H1 (cell line): ENCODE measurements around the gene PPP1R2. TPM values are rescaled to one million over a fixed set of nuclear protein-coding genes. Genes with fewer than 3 reads are reported as not detected.

Experiments used
- CTCF ChIA-PET: fragments of 300-600 bp; sonication (Branson Sonifier 250); formaldehyde crosslinking; loops from one replicate; lab custom pipeline; 2021; ENCODE audit not compliant: partially characterized antibody; lab: Charles Lee
- POLR2A ChIA-PET: fragments of 300-600 bp; sonication (Branson Sonifier 250); formaldehyde crosslinking; loops from one replicate; lab custom pipeline; 2021; ENCODE audit warnings: inconsistent platforms; ENCODE audit not compliant: partially characterized antibody; lab: Charles Lee
- DNase-seq, 2 experiments: peaks; one replicate each; pipeline versions ENCODE4 v3.0.0 to v3.0.0-alpha.2; 2010 to 2022; ENCODE audit warnings: low spot score in 2 of 2, low read depth in 1 of 2, mixed read lengths in 1 of 2
- FAIRE-seq: peaks from 2 replicates; lab custom pipeline; 2011; peaks lifted over from hg19 to GRCh38; lab: Jason Lieb, UNC
- H2AFZ ChIP-seq: 2 replicates; pipeline ENCODE4 v1.8.1; 2012; ENCODE audit warnings: low read length, inconsistent platforms
- H2AK5ac ChIP-seq: 2 replicates; pipeline ENCODE4 v1.6.1; 2013; ENCODE audit warnings: low read depth, low read length
- H2BK120ac ChIP-seq: replicated peaks from 2 replicates; pipeline ENCODE3; 2013; ENCODE audit warnings: low read depth, low read length, inconsistent platforms
- H2BK12ac ChIP-seq: 2 replicates; pipeline ENCODE4 v1.6.1; 2013; ENCODE audit warnings: low read depth, low read length
- H2BK15ac ChIP-seq: 2 replicates; pipeline ENCODE4 v1.6.1; 2013; ENCODE audit warnings: low read length
- H2BK20ac ChIP-seq: 2 replicates; pipeline ENCODE4 v1.6.1; 2013; ENCODE audit warnings: low read length
- H2BK5ac ChIP-seq: 2 replicates; pipeline ENCODE4 v1.6.1; 2013; ENCODE audit warnings: low read depth, low read length
- H3K14ac ChIP-seq: 2 replicates; pipeline ENCODE4 v1.6.1; 2013; ENCODE audit warnings: inconsistent platforms; ENCODE audit not compliant: insufficient read length
- H3K18ac ChIP-seq: 2 replicates; pipeline ENCODE4 v1.6.1; 2013; ENCODE audit warnings: low read length; ENCODE audit errors: extremely low read depth
- H3K23ac ChIP-seq: 2 replicates; pipeline ENCODE4 v1.6.1; 2013; ENCODE audit warnings: inconsistent platforms; ENCODE audit not compliant: insufficient read length
- H3K23me2 ChIP-seq: 2 replicates; pipeline ENCODE4 v1.6.1; 2013; ENCODE audit warnings: low read depth, low read length
- H3K27ac ChIP-seq: 2 replicates; pipeline ENCODE4 v1.6.1; 2011; ENCODE audit warnings: low read depth, low read length, inconsistent platforms
- H3K27me3 ChIP-seq, 4 experiments: replicated peaks in 1 of 4; 1 replicate in 1 of 4; 2 replicates in 3 of 4; pipeline versions ENCODE4 v1.6.1 to v1.8.1; 2011 to 2013; ENCODE audit warnings: low read length in 3 of 4, mild to moderate bottlenecking in 3 of 4, inconsistent platforms in 2 of 4, mixed read lengths in 2 of 4, moderate library complexity in 1 of 4; ENCODE audit not compliant: control insufficient read depth in 3 of 4, insufficient read depth in 3 of 4; ENCODE audit errors: extremely low read depth in 1 of 4
- H3K36me3 ChIP-seq, 4 experiments: 2 replicates each; pipeline versions ENCODE4 v1.6.1 to v1.8.1; 2011 to 2013; ENCODE audit warnings: mild to moderate bottlenecking in 4 of 4, low read length in 3 of 4, moderate library complexity in 2 of 4, control low read depth in 1 of 4, inconsistent platforms in 1 of 4; ENCODE audit not compliant: insufficient read depth in 4 of 4, control insufficient read depth in 2 of 4
- H3K4ac ChIP-seq: replicated peaks from 2 replicates; pipeline ENCODE3; 2013; ENCODE audit warnings: low read length, low read depth, mixed read lengths, inconsistent platforms; ENCODE audit not compliant: insufficient read length
- H3K4me1 ChIP-seq, 4 experiments: replicated peaks in 1 of 4; 1 replicate in 1 of 4; 2 replicates in 3 of 4; pipeline versions ENCODE4 v1.6.1 to v1.8.1; 2011 to 2013; ENCODE audit warnings: low read length in 3 of 4, inconsistent platforms in 2 of 4, mixed read lengths in 1 of 4; ENCODE audit not compliant: insufficient read depth in 4 of 4, control insufficient read depth in 3 of 4
- H3K4me2 ChIP-seq, 2 experiments: 2 replicates each; pipeline versions ENCODE4 v1.6.1 to v1.8.1; 2011 to 2013; ENCODE audit warnings: low read depth in 2 of 2, low read length in 2 of 2, control low read depth in 1 of 2, inconsistent platforms in 1 of 2, mild to moderate bottlenecking in 1 of 2; ENCODE audit not compliant: insufficient read depth in 1 of 2
- H3K4me3 ChIP-seq, 4 experiments: fragments of 200-600, 300-600 bp in 1 of 4; sonication (generic), shearing (Covaris generic), sonication (Bioruptor Twin) in 1 of 4; 2 replicates each; pipeline versions ENCODE4 v1.5.1 to v1.8.1; 2011 to 2016; ENCODE audit warnings: low read length in 4 of 4, low read depth in 3 of 4, control low read depth in 2 of 4, inconsistent platforms in 2 of 4, mild to moderate bottlenecking in 2 of 4, mixed read lengths in 1 of 4, moderate library complexity in 1 of 4; ENCODE audit not compliant: insufficient read depth in 2 of 4; ENCODE audit errors: extremely low read depth in 1 of 4
- H3K56ac ChIP-seq: replicated peaks from 2 replicates; pipeline ENCODE3; 2013; ENCODE audit warnings: low read depth, mild to moderate bottlenecking, mixed read lengths, low read length, inconsistent platforms; ENCODE audit not compliant: insufficient read length
- H3K79me1 ChIP-seq: 2 replicates; pipeline ENCODE4 v1.6.1; 2013; ENCODE audit warnings: low read depth, low read length, control low read depth
- H3K79me2 ChIP-seq, 2 experiments: 2 replicates each; pipeline versions ENCODE4 v1.6.1 to v1.8.1; 2012 to 2013; ENCODE audit warnings: low read length in 2 of 2, mild to moderate bottlenecking in 2 of 2, inconsistent platforms in 1 of 2; ENCODE audit not compliant: insufficient read depth in 2 of 2, control insufficient read depth in 1 of 2
- H3K9ac ChIP-seq, 4 experiments: replicated peaks in 1 of 4; 1 replicate in 1 of 4; 2 replicates in 3 of 4; pipeline versions ENCODE4 v1.6.1 to v1.8.1; 2011 to 2013; ENCODE audit warnings: low read depth in 3 of 4, low read length in 3 of 4, control low read depth in 2 of 4, mild to moderate bottlenecking in 2 of 4, moderate library complexity in 2 of 4, inconsistent platforms in 1 of 4; ENCODE audit errors: extremely low read depth in 1 of 4
- H3K9me3 ChIP-seq, 2 experiments: 2 replicates each; pipeline versions ENCODE4 v1.6.1 to v1.8.1; 2012 to 2013; ENCODE audit warnings: mild to moderate bottlenecking in 2 of 2, moderate library complexity in 2 of 2, control low read depth in 1 of 2, inconsistent platforms in 1 of 2, low read depth in 1 of 2, low read length in 1 of 2, mixed read lengths in 1 of 2; ENCODE audit not compliant: insufficient read depth in 2 of 2
- H4K20me1 ChIP-seq, 2 experiments: replicated peaks in 1 of 2; 2 replicates each; pipeline versions ENCODE3 to v1.8.1; 2011 to 2013; ENCODE audit warnings: inconsistent platforms in 2 of 2, low read length in 2 of 2, mild to moderate bottlenecking in 1 of 2; ENCODE audit not compliant: insufficient read depth in 2 of 2, control insufficient read depth in 1 of 2
- H4K5ac ChIP-seq: 2 replicates; pipeline ENCODE4 v1.6.1; 2013; ENCODE audit warnings: low read length, low read depth, mixed read lengths, inconsistent platforms; ENCODE audit not compliant: insufficient read length
- H4K8ac ChIP-seq: 2 replicates; pipeline ENCODE4 v1.8.0; 2013; ENCODE audit warnings: mild to moderate bottlenecking, moderate library complexity, low read length, inconsistent platforms; ENCODE audit not compliant: insufficient read depth; ENCODE audit errors: extremely low read depth
- H4K91ac ChIP-seq: replicated peaks from 2 replicates; pipeline ENCODE3; 2013; ENCODE audit warnings: low read length, mixed read lengths, inconsistent platforms; ENCODE audit not compliant: insufficient read length
- KDM4A ChIP-seq: IDR thresholded peaks from one replicate; pipeline ENCODE4 v1.7.1; 2012; ENCODE audit warnings: low read depth, mild to moderate bottlenecking, moderate library complexity, low read length, inconsistent platforms; ENCODE audit not compliant: severe bottlenecking
- PHF8 ChIP-seq: fragments of 200-600 bp; sonication (generic); conservative IDR thresholded peaks from 2 replicates; pipeline ENCODE4 v1.7.1; 2012; ENCODE audit warnings: low read depth, mild to moderate bottlenecking, inconsistent platforms, low read length, moderate library complexity
- WGBS, 2 experiments: shearing (Covaris generic) in 1 of 2; methylation state at CpG; one replicate each; pipeline versions ENCODE4 v1.1.6 to v1.1.7; 2013 to 2015; ENCODE audit warnings: low lambda C conversion rate in 2 of 2, mixed read lengths in 2 of 2, inconsistent platforms in 1 of 2, low coverage in 1 of 2, missing lambda C conversion rate in 1 of 2; ENCODE audit not compliant: insufficient replicate concordance in 2 of 2, insufficient coverage in 1 of 2, insufficient read length in 1 of 2; ENCODE audit errors: extremely low coverage in 1 of 2, missing lambda C conversion rate in 1 of 2; 5-methylcytosine and 5-hydroxymethylcytosine counted together
- long read RNA-seq, 2 experiments: library from RNA in 1 of 2; library from capped mRNA in 1 of 2; stranded (forward); transcript quantifications; one replicate each; pipeline ENCODE4 v2.0.0, GENCODE V29; 2021; ENCODE audit warnings: inconsistent platforms in 1 of 2
- polyA minus RNA-seq, 3 experiments: library from RNA; depleted of rRNA, polyadenylated mRNA; stranded (reverse); fragments of >200 nt; gene quantifications; 1 replicate in 2 of 3; 2 replicates in 1 of 3; pipeline ENCODE4 v1.2.3, GENCODE V29; 2011
- polyA plus RNA-seq, 7 experiments: library from polyadenylated mRNA; depleted of rRNA in 3 of 7; stranded (reverse) in 5 of 7; unstranded in 2 of 7; fragments of >200 nt in 5 of 7; fragments of 200-250 nt in 2 of 7; gene quantifications; 1 replicate in 5 of 7; 2 replicates in 1 of 7; 4 replicates in 1 of 7; pipeline versions ENCODE4 v1.2.1 to v1.2.3, GENCODE V29; 2011 to 2013; ENCODE audit warnings: missing spikeins in 2 of 7, mixed read lengths in 2 of 7
- total RNA-seq: library from RNA; stranded (reverse); fragmentation: NEBNext Ultra II Directional; extraction: Animal tissue kit (Norgen Biotek cat#: 25700); gene quantifications from 2 replicates; pipeline ENCODE4 v1.2.1, GENCODE V29; 2021

Gene PPP1R2
- total RNA-seq (26.5 and 27.4 TPM in 2 replicates), polyA plus RNA-seq (2011; rRNA removed) (14.0 and 20.5 TPM in 2 replicates), polyA minus RNA-seq (2011; rRNA and poly(A)+ RNA removed) (14.0 and 20.4 TPM in 2 replicates)
- 13.0 TPM for polyA plus RNA-seq (2011; cell fraction: cytosol; rRNA removed)
- 21.5 TPM for polyA plus RNA-seq (2011; cell fraction: nucleus; rRNA removed)
- 10.1 to 15.9 TPM (median 11.8 TPM) in 4 replicates for polyA plus RNA-seq (2012, experiment 1 of 2)
- polyA plus RNA-seq (2012, experiment 2 of 2), result 2.5 TPM
- 16.2 TPM for polyA plus RNA-seq (2013, experiment 1 of 2)
- polyA plus RNA-seq (2013, experiment 2 of 2), result 14.9 TPM
- polyA minus RNA-seq (2011; cell fraction: cytosol; rRNA and poly(A)+ RNA removed), result 19.8 TPM
- polyA minus RNA-seq (2011; cell fraction: nucleus; rRNA and poly(A)+ RNA removed), result 33.3 TPM
- long read RNA-seq, experiment 1, transcript PPP1R2-206 (6 exons, 3,450 nt), result major isoform, 13 of 25 reads
- long read RNA-seq, experiment 1, partial matches to known transcripts, result 3 of 25 reads
- long read RNA-seq, experiment 1, other reads (novel, unspliced or antisense), result 8 of 25 reads
- long read RNA-seq, experiment 2, partial matches to known transcripts, result 0 of 4 reads
- long read RNA-seq, experiment 2, other reads (novel, unspliced or antisense), result 0 of 4 reads

- Histone ChIP-seq H2BK20ac (0 out of 2 replicates have a peak within 1 kb of the TSS, but pooled peaks have one; percentile 15), H3K9me3 (no peaks in the 10 kb centered on the region), H3K4me2 (peak within 1 kb of the TSS; percentile 54 to 89), H3K27ac (no peak within 1 kb of the TSS), H3K79me1 (peaks cover 4% of the 10 kb centered on the region), H2AFZ (peak within 1 kb of the TSS; percentile 60), H3K18ac (peak within 1 kb of the TSS; percentile 79; the same call in 1 of the 2 replicates), H3K27me3 (peaks cover 1 to 16% (median 13%) of the 10 kb centered on the region in 4 experiments; a peak in 6 of 7 replicates), H2BK15ac (no peak within 1 kb of the TSS), H3K36me3 (no peaks in the 10 kb centered on the region), H3K4ac (no peak within 1 kb of the TSS), H3K14ac (no peak within 1 kb of the TSS), H3K4me3 (peak within 1 kb of the TSS; percentile 70 to 88 (median 82)), H3K23ac (no peak within 1 kb of the TSS), H3K4me1 (peaks cover under 1 to 7% (median 3%) of the 10 kb centered on the region in 4 experiments; a peak in 5 of 7 replicates), H3K23me2 (peaks cover 3% of the 10 kb centered on the region), H4K20me1 (peaks cover 0 to 2% of the 10 kb centered on the region in 2 experiments), H2BK120ac (no peak within 1 kb of the TSS), H4K91ac (no peak within 1 kb of the TSS), H3K56ac (no peak within 1 kb of the TSS), H4K8ac (peak within 1 kb of the TSS; percentile 83; the same call in 1 of the 2 replicates), H2AK5ac (no peak within 1 kb of the TSS), H3K9ac (peak within 1 kb of the TSS; percentile 70 to 86 (median 74)), H3K79me2 (peaks cover 0 to 39% of the 10 kb centered on the region in 2 experiments; a peak in 2 of 4 replicates), H2BK12ac (peak within 1 kb of the TSS; percentile 20; the same call in 1 of the 2 replicates), H4K5ac (no peak within 1 kb of the TSS), H2BK5ac (peak within 1 kb of the TSS; percentile 69; the same call in 1 of the 2 replicates)
- FAIRE-seq, result no peak
- 1% methylated on average over 54 of the region's 95 CpGs; no CpG with 5 or more reads in 1 of the 2 experiments for WGBS, 2 experiments
- DNase-seq, result peak; percentile 72 to 92
- ChIA-PET CTCF (interaction anchor here (1.2 to 3.6 kb wide), 2 partner anchors 16 to 272 kb away, joined by 3 to 14 read pairs; partner anchors contain the start of gene XXYLT1), POLR2A (interaction anchor here (0.6 to 2.1 kb wide), 13 partner anchors 8 to 762 kb away, joined by 3 to 15 read pairs (median 4); partner anchors contain the start of genes ACAP2 and XXYLT1)
- TF ChIP-seq PHF8, result peak; percentile 91
- peak; percentile 86 for TF ChIP-seq KDM4A
Measured at GRCh38 chr3:195542698-195543499, at the start of gene PPP1R2. TSS of gene PPP1R2 (minus strand) at chr3:195543325. CDS start at chr3:195543025, 300 bp downstream.
